ENCODE data around the gene TSPAN18. TPM values are rescaled to one million over a fixed set of nuclear protein-coding genes. Genes with fewer than 3 reads are reported as not detected.

The TSPAN18 gene
- total RNA-seq, 1 donor from 2014 or later, result 26.3 TPM

GRCh38 chr11:44711113-44711786 is 15.5 kb upstream of the TSPAN18 start:
- DNase-seq (ENCODE audit: low read depth in 2 of 2), result no peak

- DNase-seq (ENCODE audit: low read depth in 2 of 2), result no peak
Observed at GRCh38 chr11:44711787-44712608, 14.8 kb upstream of the TSPAN18 start.

- DNase-seq (ENCODE audit: low read depth in 2 of 2), result no peak
Observed at GRCh38 chr11:44713022-44713421, 13.7 kb upstream of the TSPAN18 start.

GRCh38 chr11:44716256-44716655 is 10.5 kb upstream of the TSPAN18 start:
- DNase-seq (ENCODE audit: low read depth in 2 of 2), result no peak

- DNase-seq (ENCODE audit: low read depth in 2 of 2), result no peak
Observed at GRCh38 chr11:44718057-44718456, 8.7 kb upstream of the TSPAN18 start.

GRCh38 chr11:44718612-44719390 is 8.0 kb upstream of the TSPAN18 start:
- DNase-seq (ENCODE audit: low read depth in 2 of 2), result no peak

GRCh38 chr11:44725016-44725685 is 1.6 kb upstream of the TSPAN18 start:
- peak in 1 of 2 donors; percentile 29 for DNase-seq (ENCODE audit: low read depth in 2 of 2)

- DNase-seq (ENCODE audit: low read depth in 2 of 2), result no peak
Observed at GRCh38 chr11:44725757-44726282, 942 bp upstream of the TSPAN18 start.

GRCh38 chr11:44727114-44727372 is 281 bp downstream of the TSPAN18 start:
- no peak for DNase-seq (ENCODE audit: low read depth in 2 of 2)

- DNase-seq (ENCODE audit: low read depth in 2 of 2), result peak; percentile 60 to 88
Observed at GRCh38 chr11:44727373-44728287, 868 bp downstream of the TSPAN18 start.

- DNase-seq (ENCODE audit: low read depth in 2 of 2), result no peak
Observed at GRCh38 chr11:44728491-44728910, 1.7 kb downstream of the TSPAN18 start.

GRCh38 chr11:44729063-44729462 is 2.3 kb downstream of the TSPAN18 start:
- peak in 1 of 2 donors; percentile 55 for DNase-seq (ENCODE audit: low read depth in 2 of 2)

- peak in 1 of 2 donors; percentile 49 for DNase-seq (ENCODE audit: low read depth in 2 of 2)
Observed at GRCh38 chr11:44729713-44730112, 3.0 kb downstream of the TSPAN18 start.

- no peak for DNase-seq (ENCODE audit: low read depth in 2 of 2)
Observed at GRCh38 chr11:44730775-44731174, 4.0 kb downstream of the TSPAN18 start.

- DNase-seq (ENCODE audit: low read depth in 2 of 2), result peak; percentile 77 to 80
Observed at GRCh38 chr11:44731685-44732430, 5.1 kb downstream of the TSPAN18 start.

- no peak for DNase-seq (ENCODE audit: low read depth in 2 of 2)
Observed at GRCh38 chr11:44732564-44732963, 5.8 kb downstream of the TSPAN18 start.

GRCh38 chr11:44733877-44734276 is 7.1 kb downstream of the TSPAN18 start:
- no peak for DNase-seq (ENCODE audit: low read depth in 2 of 2)

GRCh38 chr11:44734843-44735381 is 8.2 kb downstream of the TSPAN18 start:
- DNase-seq (ENCODE audit: low read depth in 2 of 2), result no peak

- DNase-seq (ENCODE audit: low read depth in 2 of 2), result no peak
Observed at GRCh38 chr11:44736791-44737190, 10.0 kb downstream of the TSPAN18 start.
